Lung (tissue), 12 donors: ENCODE results near the gene KRTAP1-5. TPM values are rescaled to one million over a fixed set of nuclear protein-coding genes. Genes with fewer than 3 reads are reported as not detected.
"Not testable (repeated sequence)": the region's sequence is repeated elsewhere in the genome, so short reads cannot be mapped to it uniquely, and the experiment has no call there.

ENCODE experiments used
- ATAC-seq: fragments of 200-7000 bp; cut with Tn5 transposase; one replicate; pipeline ENCODE4 v1.9.1; 2020; ENCODE audit warnings: moderate number of reproducible peaks; ENCODE audit not compliant: insufficient read depth, low FRiP score
- DNase-seq, 3 donors: peaks; one replicate each; pipeline ENCODE4 v3.0.0-alpha.2; 2013 to 2017
- H3K27ac ChIP-seq, 2 donors: one replicate each; pipeline ENCODE4 v1.5.1; 2013; ENCODE audit warnings: mild to moderate bottlenecking in 2 of 2, moderate library complexity in 2 of 2, control low read depth in 1 of 2, inconsistent platforms in 1 of 2, low read depth in 1 of 2, low read length in 1 of 2
- H3K27me3 ChIP-seq, 3 donors: one replicate each; pipeline ENCODE4 v1.5.1; 2013; ENCODE audit warnings: low read length in 2 of 3; ENCODE audit not compliant: control insufficient read depth in 3 of 3, insufficient read depth in 3 of 3
- H3K36me3 ChIP-seq, 4 donors: one replicate each; pipeline ENCODE4 v1.5.1; 2013; ENCODE audit warnings: low read length in 4 of 4, mild to moderate bottlenecking in 1 of 4, moderate library complexity in 1 of 4; ENCODE audit not compliant: control insufficient read depth in 4 of 4, insufficient read depth in 4 of 4
- H3K4me1 ChIP-seq, 5 donors: one replicate each; pipeline ENCODE4 v1.5.1; 2013; ENCODE audit warnings: low read length in 5 of 5, mild to moderate bottlenecking in 2 of 5, moderate library complexity in 1 of 5; ENCODE audit not compliant: control insufficient read depth in 5 of 5, insufficient read depth in 5 of 5
- H3K4me3 ChIP-seq: one replicate; pipeline ENCODE4 v1.5.1; 2013; ENCODE audit warnings: mild to moderate bottlenecking, control low read depth, moderate library complexity
- H3K9ac ChIP-seq, 2 donors: one replicate each; pipeline ENCODE4 v1.5.1; 2013; ENCODE audit warnings: low read length in 2 of 2, control low read depth in 1 of 2; ENCODE audit not compliant: insufficient read depth in 1 of 2
- H3K9me3 ChIP-seq, 4 donors: one replicate each; pipeline ENCODE4 v1.5.1; 2013; ENCODE audit warnings: low read length in 3 of 4, mild to moderate bottlenecking in 1 of 4, moderate library complexity in 1 of 4; ENCODE audit not compliant: control insufficient read depth in 4 of 4, insufficient read depth in 3 of 4
- WGBS, 2 donors: extraction: QIAGEN DNeasy Blood & Tissue Kit; methylation state at CpG; one replicate each; pipeline ENCODE4 v1.1.7; 2013; 5-methylcytosine and 5-hydroxymethylcytosine counted together
- polyA plus RNA-seq, 2 donors: library from polyadenylated mRNA; stranded (reverse); fragments of 200-250 nt; gene quantifications; one replicate each; pipeline ENCODE4 v1.2.1, GENCODE V29; 2013
- total RNA-seq, 2 donors: library from RNA; depleted of rRNA in 1 of 2; stranded (reverse); fragments of >200 nt in 1 of 2; gene quantifications; one replicate each; pipeline ENCODE4 v1.2.1, GENCODE V29; 2014 to 2021
- TF ChIP-seq, protein P1 (sequence below): IDR thresholded peaks from 2 replicates; pipeline ENCODE4 v1.5.1; 2012; ENCODE audit warnings: mild to moderate bottlenecking; ENCODE audit errors: control extremely low read depth, extremely low read depth
- donor health status: control.
- donor health status: control.
- donor health status: Bipolar disorder and iron deficiency.
- donor health status: healthy.
- donor health status: DM: yes; HTN: yes; CAD: no.

Gene KRTAP1-5
- total and polyA plus RNA-seq, 4 donors, result not detected

- TF ChIP-seq, protein P1, sequence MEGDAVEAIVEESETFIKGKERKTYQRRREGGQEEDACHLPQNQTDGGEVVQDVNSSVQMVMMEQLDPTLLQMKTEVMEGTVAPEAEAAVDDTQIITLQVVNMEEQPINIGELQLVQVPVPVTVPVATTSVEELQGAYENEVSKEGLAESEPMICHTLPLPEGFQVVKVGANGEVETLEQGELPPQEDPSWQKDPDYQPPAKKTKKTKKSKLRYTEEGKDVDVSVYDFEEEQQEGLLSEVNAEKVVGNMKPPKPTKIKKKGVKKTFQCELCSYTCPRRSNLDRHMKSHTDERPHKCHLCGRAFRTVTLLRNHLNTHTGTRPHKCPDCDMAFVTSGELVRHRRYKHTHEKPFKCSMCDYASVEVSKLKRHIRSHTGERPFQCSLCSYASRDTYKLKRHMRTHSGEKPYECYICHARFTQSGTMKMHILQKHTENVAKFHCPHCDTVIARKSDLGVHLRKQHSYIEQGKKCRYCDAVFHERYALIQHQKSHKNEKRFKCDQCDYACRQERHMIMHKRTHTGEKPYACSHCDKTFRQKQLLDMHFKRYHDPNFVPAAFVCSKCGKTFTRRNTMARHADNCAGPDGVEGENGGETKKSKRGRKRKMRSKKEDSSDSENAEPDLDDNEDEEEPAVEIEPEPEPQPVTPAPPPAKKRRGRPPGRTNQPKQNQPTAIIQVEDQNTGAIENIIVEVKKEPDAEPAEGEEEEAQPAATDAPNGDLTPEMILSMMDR, result no peak
- Histone ChIP-seq H3K4me1 (no peaks in the 10 kb centered on the region), H3K27me3 (peaks cover 0 to 9% (median 7%) of the 10 kb centered on the region in 3 donors), H3K36me3 (no peaks in the 10 kb centered on the region), H3K9me3 (peaks cover 0 to 3% (median 0%) of the 10 kb centered on the region in 4 donors), H3K4me3 (no peak overlapping the region), H3K9ac (no peak overlapping the region), H3K27ac (no peak overlapping the region)
- no peak for DNase-seq
- no peak for ATAC-seq
These were observed 25.6 kb upstream of the KRTAP1-5 start for GRCh38 chr17:41052566-41052965.

DNA sequence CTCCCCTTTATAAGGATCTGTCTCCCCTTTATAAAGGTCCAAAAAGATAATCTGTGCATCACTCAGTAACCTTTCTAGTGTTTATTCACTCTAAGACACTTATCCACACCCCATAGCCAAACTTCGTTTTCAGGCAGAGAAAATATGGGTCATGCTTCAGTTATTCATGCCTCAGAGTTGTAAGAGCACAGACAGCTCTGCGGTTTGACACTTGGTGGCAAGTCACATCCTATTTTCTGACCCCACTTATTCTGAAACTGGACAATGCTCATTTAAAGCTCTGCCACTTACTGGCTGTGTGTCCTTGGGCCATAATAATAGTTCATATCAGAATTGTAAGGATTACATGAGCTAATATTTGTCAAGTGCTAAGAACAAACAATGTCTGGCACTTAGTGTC is 22.1 kb upstream of the KRTAP1-5 start:
- Histone ChIP-seq H3K27me3 (peaks cover 0 to 9% (median 8%) of the 10 kb centered on the region in 3 donors), H3K4me1 (no peaks in the 10 kb centered on the region), H3K4me3 (no peak overlapping the region), H3K27ac (no peak overlapping the region), H3K9me3 (peaks cover 0 to 3% (median 0%) of the 10 kb centered on the region in 4 donors), H3K36me3 (no peaks in the 10 kb centered on the region), H3K9ac (no peak overlapping the region)
- DNase-seq, result no peak
- TF ChIP-seq, protein P1, result no peak
- no peak for ATAC-seq
- whole genome bisulfite sequencing, 2 donors, result 41 to 79% methylated on average over 2 of the region's 2 CpGs

GRCh38 chr17:41048441-41048840 is 21.4 kb upstream of the KRTAP1-5 start:
- 62 to 75% methylated on average over 7 of the region's 7 CpGs for WGBS, 2 donors

DNA sequence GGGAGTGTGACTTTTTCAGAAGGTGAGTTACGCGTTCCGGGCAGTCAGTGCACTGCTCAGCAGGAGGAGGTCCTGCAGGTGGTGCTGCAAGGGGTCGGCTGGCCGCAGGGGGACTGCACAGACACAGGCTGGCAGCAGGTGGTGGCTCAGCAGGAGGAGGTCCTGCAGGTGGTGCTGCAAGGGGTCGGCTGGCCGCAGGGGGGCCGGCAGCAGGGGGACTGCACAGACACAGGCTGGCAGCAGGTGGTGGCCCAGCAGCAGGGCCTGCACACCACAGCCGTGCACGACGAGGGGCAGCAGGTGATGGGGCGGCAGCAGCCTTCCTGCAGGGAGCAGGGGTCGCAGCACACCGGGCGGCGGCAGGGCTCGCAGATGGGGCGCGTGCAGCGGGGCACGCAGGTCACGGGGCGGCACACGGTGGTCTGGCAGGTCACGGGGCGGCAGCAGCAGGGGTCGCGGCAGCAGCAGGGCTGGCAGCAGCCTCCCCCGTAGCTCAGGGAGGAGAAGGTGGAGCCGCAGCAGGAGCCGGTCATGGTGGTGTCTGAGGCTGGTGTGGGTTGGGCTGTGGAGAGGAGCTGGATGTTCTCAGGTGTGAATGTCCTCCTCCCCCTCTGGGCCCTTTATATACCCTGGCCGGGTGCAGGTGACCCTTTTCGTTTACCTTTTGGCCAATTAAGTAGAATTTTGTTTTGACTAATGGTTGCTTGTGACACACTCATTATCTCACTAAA is 19.9 kb upstream of the KRTAP1-5 start, which contains the start of gene KRTAP2-1:
KRTAP2-1 (minus strand) TSS at position 582 of the 731 bp plus-strand sequence; CDS start at position 533, 49 bp downstream.
- not testable (repeated sequence) for DNase-seq, ATAC-seq, H3K4me1 ChIP-seq, H3K9ac ChIP-seq, H3K27me3 ChIP-seq, H3K4me3 ChIP-seq, H3K9me3 ChIP-seq, H3K36me3 ChIP-seq, H3K27ac ChIP-seq
- WGBS, 2 donors, result 57 to 75% methylated on average over 9 to 10 of the region's 33 CpGs

More at GRCh38 chr17:41048441-41048840, 21.4 kb upstream of the KRTAP1-5 start:
- no peaks in the 10 kb centered on the region for H3K4me1 ChIP-seq
- DNase-seq (no peak), ATAC-seq (no peak)
- peaks cover 0 to 1% (median under 1%) of the 10 kb centered on the region in 4 donors for H3K9me3 ChIP-seq
- TF ChIP-seq, protein P1, result no peak
- H3K4me3 ChIP-seq, result no peak overlapping the region
- H3K27me3 ChIP-seq, result peaks cover 0 to 9% (median 8%) of the 10 kb centered on the region in 3 donors
- H3K36me3 ChIP-seq, result no peaks in the 10 kb centered on the region
- H3K27ac ChIP-seq, result no peak overlapping the region
- H3K9ac ChIP-seq, result no peak overlapping the region
